Loucy (cell line): ENCODE data around the gene KRT79.

Experiments
- H2AFZ ChIP-seq: fragments of 200-600 bp; sonication (generic); 2 replicates; pipeline ENCODE4 v1.6.0; 2016; ENCODE audit warnings: antibody characterized with exemption, mild to moderate bottlenecking, low read length, moderate library complexity
- H3F3A ChIP-seq: fragments of 200-600 bp; 2 replicates; pipeline ENCODE4 v1.6.0; 2016; ENCODE audit warnings: antibody characterized with exemption, low read depth, mild to moderate bottlenecking
- H3K27me3 ChIP-seq: fragments of 200-600 bp; sonication (generic); 2 replicates; pipeline ENCODE4 v1.6.1; 2014; ENCODE audit warnings: low read length, mild to moderate bottlenecking; ENCODE audit not compliant: insufficient read depth, poor library complexity, severe bottlenecking
- H3K36me3 ChIP-seq: fragments of 200-600 bp; sonication (generic); 2 replicates; pipeline ENCODE4 v1.6.1; 2016; ENCODE audit warnings: low read length; ENCODE audit not compliant: insufficient read depth
- H3K4me1 ChIP-seq: fragments of 200-600 bp; sonication (generic); 2 replicates; pipeline ENCODE4 v1.5.1; 2014; ENCODE audit warnings: low read length, mild to moderate bottlenecking; ENCODE audit not compliant: insufficient read depth, poor library complexity, severe bottlenecking
- H3K4me2 ChIP-seq: fragments of 200-600 bp; sonication (generic); 2 replicates; pipeline ENCODE4 v1.6.0; 2014; ENCODE audit warnings: antibody characterized with exemption, low read length, low read depth, mild to moderate bottlenecking; ENCODE audit not compliant: poor library complexity, severe bottlenecking
- H3K4me3 ChIP-seq: fragments of 200-600 bp; sonication (generic); 2 replicates; pipeline ENCODE4 v1.5.1; 2014; ENCODE audit warnings: low read length, mild to moderate bottlenecking, mixed read lengths; ENCODE audit not compliant: poor library complexity, severe bottlenecking
- H3K79me2 ChIP-seq: fragments of 200-600 bp; sonication (generic); 2 replicates; pipeline ENCODE4 v1.6.1; 2014; ENCODE audit warnings: low read length; ENCODE audit not compliant: insufficient read depth
- H3K9ac ChIP-seq: fragments of 200-600 bp; sonication (generic); 2 replicates; pipeline ENCODE4 v1.6.0; 2014; ENCODE audit warnings: mild to moderate bottlenecking, low read depth, low read length, moderate library complexity; ENCODE audit not compliant: poor library complexity, severe bottlenecking
- H3K9me2 ChIP-seq: fragments of 200-600 bp; sonication (generic); replicated peaks from 2 replicates; pipeline ENCODE4 v1.6.1; 2016; ENCODE audit warnings: low read depth, low read length, mixed read lengths
- H3K9me3 ChIP-seq: fragments of 200-600 bp; sonication (generic); 2 replicates; pipeline ENCODE4 v1.6.1; 2014; ENCODE audit warnings: mild to moderate bottlenecking, antibody characterized with exemption, low read length, low read depth; ENCODE audit not compliant: insufficient read depth
- H4K20me1 ChIP-seq: fragments of 200-600 bp; sonication (generic); 2 replicates; pipeline ENCODE4 v1.6.0; 2014; ENCODE audit warnings: antibody characterized with exemption, low read length, mild to moderate bottlenecking; ENCODE audit not compliant: insufficient read depth, poor library complexity, severe bottlenecking
- EZH2phosphoT487 ChIP-seq: fragments of 200-600 bp; IDR thresholded peaks from 2 replicates; pipeline ENCODE4 v1.6.1; 2018; ENCODE audit warnings: antibody characterized with exemption, mild to moderate bottlenecking, moderate library complexity, borderline replicate concordance
- TF ChIP-seq, protein P1 (sequence below): fragments of 200-600 bp; sonication (generic); conservative IDR thresholded peaks from 2 replicates; pipeline ENCODE4 v1.5.1; 2014; ENCODE audit warnings: mild to moderate bottlenecking, antibody characterized with exemption, low read length

KRT79 gene

GRCh38 chr12:52810554-52810953 lies 23.6 kb downstream of the KRT79 start:
- TF ChIP-seq, protein P1, sequence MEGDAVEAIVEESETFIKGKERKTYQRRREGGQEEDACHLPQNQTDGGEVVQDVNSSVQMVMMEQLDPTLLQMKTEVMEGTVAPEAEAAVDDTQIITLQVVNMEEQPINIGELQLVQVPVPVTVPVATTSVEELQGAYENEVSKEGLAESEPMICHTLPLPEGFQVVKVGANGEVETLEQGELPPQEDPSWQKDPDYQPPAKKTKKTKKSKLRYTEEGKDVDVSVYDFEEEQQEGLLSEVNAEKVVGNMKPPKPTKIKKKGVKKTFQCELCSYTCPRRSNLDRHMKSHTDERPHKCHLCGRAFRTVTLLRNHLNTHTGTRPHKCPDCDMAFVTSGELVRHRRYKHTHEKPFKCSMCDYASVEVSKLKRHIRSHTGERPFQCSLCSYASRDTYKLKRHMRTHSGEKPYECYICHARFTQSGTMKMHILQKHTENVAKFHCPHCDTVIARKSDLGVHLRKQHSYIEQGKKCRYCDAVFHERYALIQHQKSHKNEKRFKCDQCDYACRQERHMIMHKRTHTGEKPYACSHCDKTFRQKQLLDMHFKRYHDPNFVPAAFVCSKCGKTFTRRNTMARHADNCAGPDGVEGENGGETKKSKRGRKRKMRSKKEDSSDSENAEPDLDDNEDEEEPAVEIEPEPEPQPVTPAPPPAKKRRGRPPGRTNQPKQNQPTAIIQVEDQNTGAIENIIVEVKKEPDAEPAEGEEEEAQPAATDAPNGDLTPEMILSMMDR = no peak
- TF ChIP-seq EZH2phosphoT487 = no peak
- H4K20me1 ChIP-seq = no peaks in the 10 kb centered on the region
- H3K4me3 ChIP-seq = no peak overlapping the region
- H3K9ac ChIP-seq = no peak overlapping the region
- no peaks in the 10 kb centered on the region for H3F3A ChIP-seq
- no peaks in the 10 kb centered on the region for H3K4me1 ChIP-seq
- no peaks in the 10 kb centered on the region for H3K36me3 ChIP-seq
- H3K79me2 ChIP-seq = no peaks in the 10 kb centered on the region
- H3K27me3 ChIP-seq = no peaks in the 10 kb centered on the region
- no peak overlapping the region for H2AFZ ChIP-seq
- H3K9me3 ChIP-seq = no peaks in the 10 kb centered on the region
- H3K9me2 ChIP-seq = no peaks in the 10 kb centered on the region
- no peak overlapping the region for H3K4me2 ChIP-seq

DNA sequence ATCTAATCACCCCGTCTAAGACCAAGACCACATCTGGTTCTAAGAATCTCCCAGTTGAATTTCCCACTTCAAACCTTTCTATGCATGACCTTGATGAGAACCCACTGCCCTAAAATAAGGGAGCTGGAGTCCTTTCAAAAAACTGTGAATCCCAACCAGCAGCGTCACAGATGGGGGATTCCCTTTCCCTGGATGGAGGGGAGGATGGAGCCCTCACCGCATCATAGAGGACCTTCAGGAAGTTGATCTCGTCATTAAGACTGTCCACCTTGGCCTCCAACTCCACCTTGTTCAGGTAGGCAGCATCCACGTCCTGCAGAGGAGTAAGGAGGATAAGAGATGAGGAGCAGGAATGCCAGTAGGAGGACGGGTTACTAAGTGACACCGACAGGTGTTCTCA lies 24.9 kb downstream of the KRT79 start:
- Histone ChIP-seq H3K9me3 (no peaks in the 10 kb centered on the region), H3K36me3 (no peaks in the 10 kb centered on the region), H3F3A (no peaks in the 10 kb centered on the region), H3K27me3 (no peaks in the 10 kb centered on the region), H3K79me2 (no peaks in the 10 kb centered on the region), H4K20me1 (no peaks in the 10 kb centered on the region), H3K4me1 (no peaks in the 10 kb centered on the region), H3K4me2 (no peak overlapping the region), H2AFZ (no peak overlapping the region), H3K9ac (no peak overlapping the region), H3K9me2 (no peaks in the 10 kb centered on the region), H3K4me3 (no peak overlapping the region)
- TF ChIP-seq, protein P1 = no peak
- TF ChIP-seq EZH2phosphoT487 = no peak

DNA sequence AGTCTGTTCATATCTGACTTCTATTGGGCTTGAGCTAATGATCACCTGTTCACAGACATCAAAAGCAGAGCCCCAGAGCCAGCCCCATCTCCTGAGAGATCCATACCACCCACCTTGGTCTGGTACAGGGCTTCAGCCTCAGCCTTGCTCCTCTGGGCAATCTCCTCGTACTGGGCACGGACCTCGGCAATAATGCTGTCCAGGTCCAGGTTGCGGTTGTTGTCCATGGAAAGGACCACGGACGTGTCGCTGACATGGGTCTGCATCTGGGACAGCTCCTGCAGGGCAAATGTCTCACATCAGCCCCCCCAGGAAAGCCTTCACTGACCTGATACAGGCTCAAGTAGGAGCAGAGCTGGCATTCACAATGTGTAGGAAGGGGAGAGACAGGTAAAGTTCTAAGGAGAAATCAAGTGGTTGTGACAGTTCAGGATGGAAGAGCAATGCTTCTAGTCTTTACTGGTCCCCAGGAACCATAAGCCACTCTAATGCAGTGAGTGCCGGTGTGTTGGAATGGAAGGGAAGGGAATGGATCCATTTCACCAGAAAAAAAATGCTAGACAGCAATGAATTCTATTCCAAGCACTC lies 25.4 kb downstream of the KRT79 start:
- Histone ChIP-seq H3K9ac (no peak overlapping the region), H3K9me3 (no peaks in the 10 kb centered on the region), H3K4me2 (no peak overlapping the region), H3K36me3 (no peaks in the 10 kb centered on the region), H3K9me2 (no peaks in the 10 kb centered on the region), H3K27me3 (no peaks in the 10 kb centered on the region), H3K4me3 (no peak overlapping the region), H3K79me2 (no peaks in the 10 kb centered on the region), H4K20me1 (no peaks in the 10 kb centered on the region), H3K4me1 (no peaks in the 10 kb centered on the region), H2AFZ (no peak overlapping the region), H3F3A (no peaks in the 10 kb centered on the region)
- TF ChIP-seq, protein P1 = no peak
- no peak for TF ChIP-seq EZH2phosphoT487
